AG09319 (cell line): ENCODE results near the gene TBX6.

ENCODE experiments used
- DNase-seq: peaks from one replicate; pipeline ENCODE4 v3.0.0-alpha.2; 2010; ENCODE audit warnings: low read depth; ENCODE audit errors: extremely low read depth
- TF ChIP-seq, protein P1 (sequence below): IDR thresholded peaks from 2 replicates; pipeline ENCODE4 v1.5.1; 2011; ENCODE audit warnings: low read depth, mild to moderate bottlenecking, inconsistent platforms, low read length, moderate library complexity

TBX6 gene

DNA sequence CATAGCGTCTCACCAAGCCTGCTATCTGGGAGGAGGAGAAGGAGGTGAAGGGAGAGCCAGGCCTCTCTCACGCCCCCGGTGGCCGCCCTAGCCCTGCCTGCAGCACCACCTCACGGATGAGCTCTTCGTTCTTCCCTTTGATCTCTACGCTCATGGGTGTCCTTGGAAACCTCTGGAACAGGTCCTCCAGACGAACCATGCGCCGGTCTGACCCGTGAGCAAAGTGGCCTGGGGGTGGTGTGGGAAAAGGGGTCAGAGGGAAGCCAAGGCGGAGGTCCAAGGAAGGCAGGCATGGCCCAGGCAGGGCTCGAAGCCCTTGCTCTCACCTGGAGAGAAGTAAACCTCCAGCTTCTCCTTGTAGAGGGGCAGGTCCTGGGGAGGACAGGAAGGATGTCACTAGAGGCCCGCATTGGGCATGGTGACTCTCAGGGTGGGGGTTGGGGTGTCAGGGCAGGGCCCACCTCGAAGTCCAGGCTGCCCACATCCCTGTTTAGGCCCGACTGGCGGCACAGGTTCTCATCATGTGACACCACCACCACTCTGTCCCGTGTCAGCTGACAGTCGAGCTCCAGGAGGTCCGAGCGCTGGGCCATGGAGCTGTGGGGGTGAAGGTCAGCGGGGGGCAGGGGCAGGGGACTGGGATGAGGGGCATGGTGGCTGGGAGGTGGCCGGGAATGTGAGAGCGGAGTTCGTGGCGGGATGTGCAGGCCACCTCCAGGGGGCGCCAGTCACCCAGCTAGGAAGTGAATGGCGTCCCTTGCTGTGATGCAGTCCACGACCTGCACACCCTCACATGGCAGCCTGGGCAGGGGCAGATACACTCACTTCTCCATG lies 20.7 kb upstream of the TBX6 start:
- DNase-seq = no peak
- TF ChIP-seq, protein P1, sequence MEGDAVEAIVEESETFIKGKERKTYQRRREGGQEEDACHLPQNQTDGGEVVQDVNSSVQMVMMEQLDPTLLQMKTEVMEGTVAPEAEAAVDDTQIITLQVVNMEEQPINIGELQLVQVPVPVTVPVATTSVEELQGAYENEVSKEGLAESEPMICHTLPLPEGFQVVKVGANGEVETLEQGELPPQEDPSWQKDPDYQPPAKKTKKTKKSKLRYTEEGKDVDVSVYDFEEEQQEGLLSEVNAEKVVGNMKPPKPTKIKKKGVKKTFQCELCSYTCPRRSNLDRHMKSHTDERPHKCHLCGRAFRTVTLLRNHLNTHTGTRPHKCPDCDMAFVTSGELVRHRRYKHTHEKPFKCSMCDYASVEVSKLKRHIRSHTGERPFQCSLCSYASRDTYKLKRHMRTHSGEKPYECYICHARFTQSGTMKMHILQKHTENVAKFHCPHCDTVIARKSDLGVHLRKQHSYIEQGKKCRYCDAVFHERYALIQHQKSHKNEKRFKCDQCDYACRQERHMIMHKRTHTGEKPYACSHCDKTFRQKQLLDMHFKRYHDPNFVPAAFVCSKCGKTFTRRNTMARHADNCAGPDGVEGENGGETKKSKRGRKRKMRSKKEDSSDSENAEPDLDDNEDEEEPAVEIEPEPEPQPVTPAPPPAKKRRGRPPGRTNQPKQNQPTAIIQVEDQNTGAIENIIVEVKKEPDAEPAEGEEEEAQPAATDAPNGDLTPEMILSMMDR = peak; percentile 61

DNA sequence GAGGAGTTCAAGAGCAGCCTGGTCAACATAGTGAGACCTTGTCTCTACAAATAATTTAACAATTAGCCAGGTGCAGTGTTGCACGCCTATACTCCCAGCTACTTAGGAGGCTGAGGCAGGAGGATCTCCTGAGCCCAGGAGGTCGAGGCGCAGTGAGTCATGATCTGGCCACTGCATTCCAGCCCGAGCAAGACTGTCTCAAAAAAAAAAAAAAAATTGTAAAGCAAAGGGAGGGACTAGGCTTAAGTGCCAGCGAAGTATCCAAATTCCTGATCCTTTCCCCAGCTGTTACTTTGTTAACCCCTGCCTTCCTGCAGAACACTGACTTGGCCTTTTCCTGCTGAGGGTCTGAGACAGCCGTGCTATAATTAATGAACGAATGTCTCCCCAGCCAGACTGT lies 18.9 kb upstream of the TBX6 start:
- TF ChIP-seq, protein P1 = no peak
- no peak for DNase-seq

DNA sequence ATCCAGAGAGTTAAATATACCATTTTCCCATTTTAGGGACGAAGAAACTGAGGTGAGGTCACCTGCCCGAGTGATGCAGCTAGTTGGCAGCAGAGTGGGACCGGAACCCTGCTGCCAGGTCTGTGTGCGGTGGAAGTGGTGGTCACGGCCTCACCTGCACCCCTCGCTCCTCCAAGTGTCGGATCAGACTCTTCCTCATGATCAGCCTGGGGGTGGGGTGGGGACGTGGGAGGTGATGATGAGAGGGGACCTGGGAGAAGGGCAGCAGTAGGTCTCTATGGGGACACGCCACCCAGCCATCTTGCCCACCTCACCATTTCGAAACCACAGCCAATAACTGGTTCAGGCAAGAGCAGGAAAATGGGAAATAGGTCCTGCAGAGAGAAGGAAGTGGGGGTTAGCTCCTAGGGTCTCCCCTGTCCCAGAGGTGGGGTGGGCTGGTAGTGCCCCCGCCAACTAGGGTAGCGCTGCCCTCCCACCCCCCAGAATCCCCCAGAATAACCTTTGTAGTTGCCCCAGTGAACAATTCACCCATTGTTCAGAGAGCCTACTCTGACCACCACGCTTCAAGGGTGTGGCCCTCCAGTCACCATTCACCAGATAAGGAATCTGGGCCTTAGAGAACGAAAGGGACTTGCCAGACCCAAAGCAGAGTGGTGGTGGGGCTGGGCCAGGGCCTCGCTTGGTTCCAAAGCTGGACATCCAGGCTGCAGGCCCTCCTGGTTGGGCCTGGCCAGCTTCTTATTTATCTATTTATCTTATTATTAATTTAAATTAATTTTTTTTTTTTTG lies 16.5 kb upstream of the TBX6 start:
- no peak for DNase-seq
- TF ChIP-seq, protein P1 = no peak

DNA sequence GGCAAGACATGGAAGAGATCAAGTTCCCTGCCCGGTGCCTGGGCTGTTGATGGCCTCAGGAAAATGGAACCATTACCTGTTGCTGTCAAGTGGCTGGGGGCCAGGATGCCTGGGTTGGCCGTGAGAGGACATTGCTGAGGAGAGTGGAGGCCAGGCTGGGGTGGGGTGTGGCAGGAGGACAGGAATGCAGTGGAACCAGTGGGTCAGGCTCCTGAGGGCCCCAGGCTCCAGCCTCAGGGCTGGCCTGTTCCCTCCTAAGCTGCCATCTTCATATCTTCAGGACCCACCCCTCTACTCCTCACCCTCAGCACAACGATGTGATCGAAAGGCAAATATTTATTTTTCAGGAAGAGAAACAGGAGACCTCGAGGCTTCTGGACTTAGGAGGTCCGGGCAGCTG lies 12.8 kb upstream of the TBX6 start:
- TF ChIP-seq, protein P1 = no peak
- DNase-seq = no peak

DNA sequence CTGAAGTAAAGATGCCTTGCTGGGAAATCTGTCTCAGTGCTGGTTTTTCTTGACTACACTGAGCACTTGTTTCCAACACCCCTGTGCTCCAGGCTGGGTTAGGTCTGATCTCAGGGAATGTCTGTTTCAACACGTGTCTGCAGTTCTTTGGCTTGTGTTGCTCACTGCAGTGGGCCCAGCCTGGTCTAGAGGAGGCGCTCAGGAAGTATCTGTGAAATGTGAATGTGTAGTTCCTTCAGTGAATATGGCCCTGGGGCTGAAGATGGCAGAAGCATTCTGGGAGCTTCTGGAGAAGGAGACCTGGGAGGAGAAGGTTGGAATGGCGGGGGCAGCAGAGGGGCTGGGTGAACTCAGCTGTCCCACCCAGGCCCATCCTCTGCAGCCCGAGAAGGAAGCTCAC lies 12.4 kb upstream of the TBX6 start:
- no peak for DNase-seq
- TF ChIP-seq, protein P1 = no peak

DNA sequence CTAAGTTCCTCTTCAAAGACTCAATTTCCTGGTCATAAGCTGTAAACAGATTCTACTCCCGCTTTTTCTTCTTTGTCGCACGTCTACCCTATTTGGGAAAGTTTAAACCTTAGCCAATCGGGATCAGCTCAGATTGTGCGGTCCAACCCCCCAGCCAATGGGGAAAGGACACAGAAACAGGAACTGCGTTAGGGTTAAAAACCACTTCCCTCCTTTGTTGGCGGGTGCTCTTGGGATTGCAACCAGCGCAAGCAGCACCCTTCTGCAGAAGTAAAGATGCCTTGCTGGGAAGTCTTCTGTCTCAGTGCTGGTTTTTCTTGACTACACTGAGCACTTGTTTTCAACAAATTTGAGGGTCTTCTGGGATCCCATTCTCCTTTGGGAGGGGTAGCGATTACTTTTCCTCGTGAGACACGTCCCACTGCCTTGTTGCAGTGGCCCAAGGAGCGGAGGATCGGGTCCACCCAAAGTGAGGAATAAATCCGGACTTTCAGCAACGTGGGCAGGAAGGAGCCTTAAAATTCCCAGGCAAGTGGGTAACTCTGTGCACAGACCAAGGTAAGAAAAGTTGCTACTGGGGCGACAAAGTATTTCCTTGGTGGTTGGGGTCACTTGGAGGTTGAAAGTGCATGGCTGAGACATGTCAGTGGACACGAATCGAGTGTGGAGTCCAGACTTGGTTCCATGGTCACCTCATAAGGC lies 5.3 kb upstream of the TBX6 start:
- no peak for DNase-seq
- TF ChIP-seq, protein P1 = no peak
